Measurements from ENCODE around the gene TFDP3.

TFDP3 gene

GRCh38 chrX:133185938-133186337, 32.2 kb downstream of the TFDP3 start:
- no peak overlapping the region for H3K27ac ChIP-seq
- H3K4me2 ChIP-seq, result no peak overlapping the region
- H3K79me2 ChIP-seq (ENCODE audit: insufficient read depth, low read depth), result no peaks in the 10 kb centered on the region
- no peak overlapping the region for H3K9ac ChIP-seq
- H3K36me3 ChIP-seq (ENCODE audit: insufficient read depth), result no peaks in the 10 kb centered on the region
- H2AFZ ChIP-seq (ENCODE audit: low read depth), result no peak overlapping the region
- H4K20me1 ChIP-seq (ENCODE audit: insufficient read depth), result no peaks in the 10 kb centered on the region
- TF ChIP-seq, protein P1, sequence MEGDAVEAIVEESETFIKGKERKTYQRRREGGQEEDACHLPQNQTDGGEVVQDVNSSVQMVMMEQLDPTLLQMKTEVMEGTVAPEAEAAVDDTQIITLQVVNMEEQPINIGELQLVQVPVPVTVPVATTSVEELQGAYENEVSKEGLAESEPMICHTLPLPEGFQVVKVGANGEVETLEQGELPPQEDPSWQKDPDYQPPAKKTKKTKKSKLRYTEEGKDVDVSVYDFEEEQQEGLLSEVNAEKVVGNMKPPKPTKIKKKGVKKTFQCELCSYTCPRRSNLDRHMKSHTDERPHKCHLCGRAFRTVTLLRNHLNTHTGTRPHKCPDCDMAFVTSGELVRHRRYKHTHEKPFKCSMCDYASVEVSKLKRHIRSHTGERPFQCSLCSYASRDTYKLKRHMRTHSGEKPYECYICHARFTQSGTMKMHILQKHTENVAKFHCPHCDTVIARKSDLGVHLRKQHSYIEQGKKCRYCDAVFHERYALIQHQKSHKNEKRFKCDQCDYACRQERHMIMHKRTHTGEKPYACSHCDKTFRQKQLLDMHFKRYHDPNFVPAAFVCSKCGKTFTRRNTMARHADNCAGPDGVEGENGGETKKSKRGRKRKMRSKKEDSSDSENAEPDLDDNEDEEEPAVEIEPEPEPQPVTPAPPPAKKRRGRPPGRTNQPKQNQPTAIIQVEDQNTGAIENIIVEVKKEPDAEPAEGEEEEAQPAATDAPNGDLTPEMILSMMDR (conservative IDR thresholded peaks at IDR 0.05; ENCODE audit: low read depth, low read length), result no peak
- no peak overlapping the region for H3K4me3 ChIP-seq (IDR thresholded peaks at IDR 0.05; ENCODE audit: insufficient read depth, low read depth, low read length)
- no peaks in the 10 kb centered on the region for H3K27me3 ChIP-seq (ENCODE audit: insufficient read depth, low read depth)
- H3K4me1 ChIP-seq (ENCODE audit: low read depth, poor library complexity, severe bottlenecking), result no peaks in the 10 kb centered on the region

GRCh38 chrX:133185119-133185518, 33.0 kb downstream of the TFDP3 start:
- Histone ChIP-seq H3K4me2 (no peak overlapping the region), H3K27ac (no peak overlapping the region), H3K4me3 (IDR thresholded peaks at IDR 0.05; ENCODE audit: insufficient read depth, low read depth, low read length) (no peak overlapping the region), H3K27me3 (ENCODE audit: insufficient read depth, low read depth) (no peaks in the 10 kb centered on the region), H3K9ac (no peak overlapping the region), H3K36me3 (ENCODE audit: insufficient read depth) (no peaks in the 10 kb centered on the region), H4K20me1 (ENCODE audit: insufficient read depth) (no peaks in the 10 kb centered on the region), H3K4me1 (ENCODE audit: low read depth, poor library complexity, severe bottlenecking) (no peaks in the 10 kb centered on the region), H2AFZ (ENCODE audit: low read depth) (no peak overlapping the region), H3K79me2 (ENCODE audit: insufficient read depth, low read depth) (no peaks in the 10 kb centered on the region)
- TF ChIP-seq, protein P1 (conservative IDR thresholded peaks at IDR 0.05; ENCODE audit: low read depth, low read length), result no peak

- no peak overlapping the region for H3K4me3 ChIP-seq (IDR thresholded peaks at IDR 0.05; ENCODE audit: insufficient read depth, low read depth, low read length)
- no peak overlapping the region for H3K27ac ChIP-seq
- no peak overlapping the region for H3K9ac ChIP-seq
- H3K4me1 ChIP-seq (ENCODE audit: low read depth, poor library complexity, severe bottlenecking), result no peaks in the 10 kb centered on the region
- no peak overlapping the region for H2AFZ ChIP-seq (ENCODE audit: low read depth)
- no peaks in the 10 kb centered on the region for H4K20me1 ChIP-seq (ENCODE audit: insufficient read depth)
- H3K27me3 ChIP-seq (ENCODE audit: insufficient read depth, low read depth), result no peaks in the 10 kb centered on the region
- TF ChIP-seq, protein P1 (conservative IDR thresholded peaks at IDR 0.05; ENCODE audit: low read depth, low read length), result no peak
- H3K4me2 ChIP-seq, result no peak overlapping the region
- H3K36me3 ChIP-seq (ENCODE audit: insufficient read depth), result no peaks in the 10 kb centered on the region
- H3K79me2 ChIP-seq (ENCODE audit: insufficient read depth, low read depth), result no peaks in the 10 kb centered on the region
These were observed 34.3 kb downstream of the TFDP3 start for GRCh38 chrX:133183806-133184205.

DNA sequence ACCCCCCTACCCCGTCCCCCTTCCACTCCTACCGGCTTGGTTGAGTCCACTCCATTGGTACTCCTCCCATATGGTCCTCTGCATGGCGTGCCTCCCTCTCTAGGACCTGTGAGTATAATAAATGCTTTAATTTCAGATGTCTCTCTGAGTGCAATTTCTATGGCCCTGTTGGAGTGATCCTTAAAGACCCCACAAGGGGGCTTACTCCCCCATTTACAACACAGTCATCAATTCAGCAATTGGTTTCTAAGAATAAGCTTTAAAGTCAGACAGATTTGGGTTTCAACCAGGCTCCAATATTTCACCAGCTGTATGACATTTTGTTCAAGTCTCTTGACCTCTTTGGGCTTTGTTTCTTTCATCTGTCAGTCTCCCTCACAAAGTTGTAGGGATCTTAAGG, 38.7 kb downstream of the TFDP3 start:
- H3K36me3 ChIP-seq (ENCODE audit: insufficient read depth), result no peaks in the 10 kb centered on the region
- H3K27me3 ChIP-seq (ENCODE audit: insufficient read depth, low read depth), result no peaks in the 10 kb centered on the region
- H4K20me1 ChIP-seq (ENCODE audit: insufficient read depth), result no peaks in the 10 kb centered on the region
- no peak overlapping the region for H3K4me3 ChIP-seq (IDR thresholded peaks at IDR 0.05; ENCODE audit: insufficient read depth, low read depth, low read length)
- H3K4me1 ChIP-seq (ENCODE audit: low read depth, poor library complexity, severe bottlenecking), result no peaks in the 10 kb centered on the region
- H3K9ac ChIP-seq, result no peak overlapping the region
- H3K4me2 ChIP-seq, result no peak overlapping the region
- no peak overlapping the region for H3K27ac ChIP-seq
- H2AFZ ChIP-seq (ENCODE audit: low read depth), result no peak overlapping the region
- TF ChIP-seq, protein P1 (conservative IDR thresholded peaks at IDR 0.05; ENCODE audit: low read depth, low read length), result no peak
- H3K79me2 ChIP-seq (ENCODE audit: insufficient read depth, low read depth), result no peaks in the 10 kb centered on the region
